DMS153 treated with DMSO at 0.1 percent for 48 hours (cell line): ENCODE results near the gene FARS2.

ENCODE experiments used
- DNase-seq: peaks from one replicate; lab custom pipeline; 2025; ENCODE audit not compliant: unreplicated experiment; lab: John Stamatoyannopoulos, UW

FARS2 gene

GRCh38 chr6:5710936-5711335 is 449.6 kb downstream of the FARS2 start:
- DNase-seq: no peak

GRCh38 chr6:5712349-5713215 is 451.3 kb downstream of the FARS2 start:
- no peak for DNase-seq

GRCh38 chr6:5713519-5713918 is 452.2 kb downstream of the FARS2 start:
- no peak for DNase-seq

GRCh38 chr6:5718231-5718947 is 457.1 kb downstream of the FARS2 start:
- no peak for DNase-seq

GRCh38 chr6:5723841-5724691 is 462.8 kb downstream of the FARS2 start:
- DNase-seq: no peak

- DNase-seq: no peak
Measured at GRCh38 chr6:5724911-5725310, 463.6 kb downstream of the FARS2 start.

- DNase-seq: no peak
Measured at GRCh38 chr6:5726976-5727718, 465.8 kb downstream of the FARS2 start.

- no peak for DNase-seq
Measured at GRCh38 chr6:5728351-5729079, 467.2 kb downstream of the FARS2 start.

GRCh38 chr6:5729080-5729434 is 467.7 kb downstream of the FARS2 start:
- peak; percentile 39 for DNase-seq

- DNase-seq: no peak
Measured at GRCh38 chr6:5729813-5730517, 468.7 kb downstream of the FARS2 start.

- DNase-seq: no peak
Measured at GRCh38 chr6:5730585-5731263, 469.4 kb downstream of the FARS2 start.

- no peak for DNase-seq
Measured at GRCh38 chr6:5731435-5731834, 470.1 kb downstream of the FARS2 start.

GRCh38 chr6:5732496-5732895 is 471.2 kb downstream of the FARS2 start:
- DNase-seq: no peak

GRCh38 chr6:5736016-5736738 is 474.9 kb downstream of the FARS2 start:
- no peak for DNase-seq

- no peak for DNase-seq
Measured at GRCh38 chr6:5737460-5737859, 476.1 kb downstream of the FARS2 start.

- no peak for DNase-seq
Measured at GRCh38 chr6:5738211-5738610, 476.9 kb downstream of the FARS2 start.

GRCh38 chr6:5744497-5744896 is 483.2 kb downstream of the FARS2 start:
- DNase-seq: no peak

- DNase-seq: no peak
Measured at GRCh38 chr6:5745081-5745480, 483.8 kb downstream of the FARS2 start.
